ENCODE measurements around the gene OTUB2.

Gene OTUB2

GRCh38 chr14:94014382-94014781 lies 11.8 kb upstream of the OTUB2 start:
- H3K27me3 ChIP-seq (ENCODE audit: control insufficient read depth, low read length), result peaks cover 29% of the 10 kb centered on the region
- no peak overlapping the region for H3K4me2 ChIP-seq (ENCODE audit: low read length)
- no peaks in the 10 kb centered on the region for H4K20me1 ChIP-seq (ENCODE audit: control insufficient read depth, insufficient read depth, low read depth, low read length)
- H3K4me3 ChIP-seq (ENCODE audit: low read length), result no peak overlapping the region
- H3K9me2 ChIP-seq (replicated peaks; ENCODE audit: control insufficient read depth, low read length), result no peaks in the 10 kb centered on the region
- H3K27ac ChIP-seq (ENCODE audit: low read depth, low read length), result no peak overlapping the region
- H3K9me3 ChIP-seq (ENCODE audit: control insufficient read depth, insufficient read depth, low read length), result no peaks in the 10 kb centered on the region
- H3K36me3 ChIP-seq (ENCODE audit: control insufficient read depth, low read length), result no peaks in the 10 kb centered on the region
- TF ChIP-seq CTCF (IDR thresholded peaks at IDR 0.05; ENCODE audit: low read depth, low read length, poor library complexity, severe bottlenecking), result no peak
- TF ChIP-seq EZH2phosphoT487 (IDR thresholded peaks at IDR 0.05; ENCODE audit: borderline replicate concordance, low read length), result no peak
- H3K4me1 ChIP-seq (ENCODE audit: control insufficient read depth, low read length), result peaks cover 10% of the 10 kb centered on the region
- H3F3A ChIP-seq (ENCODE audit: control insufficient read depth, insufficient read depth), result no peaks in the 10 kb centered on the region
- H3K79me2 ChIP-seq (ENCODE audit: control insufficient read depth, low read length), result no peaks in the 10 kb centered on the region

GRCh38 chr14:94015223-94015622 lies 10.9 kb upstream of the OTUB2 start:
- peaks cover 10% of the 10 kb centered on the region for H3K4me1 ChIP-seq (ENCODE audit: control insufficient read depth, low read length)
- TF ChIP-seq EZH2phosphoT487 (IDR thresholded peaks at IDR 0.05; ENCODE audit: borderline replicate concordance, low read length) (no peak), CTCF (IDR thresholded peaks at IDR 0.05; ENCODE audit: low read depth, low read length, poor library complexity, severe bottlenecking) (no peak)
- H3K9me3 ChIP-seq (ENCODE audit: control insufficient read depth, insufficient read depth, low read length), result no peaks in the 10 kb centered on the region
- H3K36me3 ChIP-seq (ENCODE audit: control insufficient read depth, low read length), result no peaks in the 10 kb centered on the region
- no peak overlapping the region for H3K4me3 ChIP-seq (ENCODE audit: low read length)
- no peak overlapping the region for H3K27ac ChIP-seq (ENCODE audit: low read depth, low read length)
- H3K27me3 ChIP-seq (ENCODE audit: control insufficient read depth, low read length), result peaks cover 29% of the 10 kb centered on the region
- no peak overlapping the region for H3K4me2 ChIP-seq (ENCODE audit: low read length)
- no peaks in the 10 kb centered on the region for H4K20me1 ChIP-seq (ENCODE audit: control insufficient read depth, insufficient read depth, low read depth, low read length)
- H3K79me2 ChIP-seq (ENCODE audit: control insufficient read depth, low read length), result no peaks in the 10 kb centered on the region
- H3K9me2 ChIP-seq (replicated peaks; ENCODE audit: control insufficient read depth, low read length), result no peaks in the 10 kb centered on the region
- H3F3A ChIP-seq (ENCODE audit: control insufficient read depth, insufficient read depth), result no peaks in the 10 kb centered on the region

- H3K9me3 ChIP-seq (ENCODE audit: control insufficient read depth, insufficient read depth, low read length), result no peaks in the 10 kb centered on the region
- TF ChIP-seq CTCF (IDR thresholded peaks at IDR 0.05; ENCODE audit: low read depth, low read length, poor library complexity, severe bottlenecking), result no peak
- no peak for TF ChIP-seq EZH2phosphoT487 (IDR thresholded peaks at IDR 0.05; ENCODE audit: borderline replicate concordance, low read length)
- no peaks in the 10 kb centered on the region for H3K79me2 ChIP-seq (ENCODE audit: control insufficient read depth, low read length)
- peaks cover 34% of the 10 kb centered on the region for H3K27me3 ChIP-seq (ENCODE audit: control insufficient read depth, low read length)
- H3F3A ChIP-seq (ENCODE audit: control insufficient read depth, insufficient read depth), result no peaks in the 10 kb centered on the region
- H3K4me1 ChIP-seq (ENCODE audit: control insufficient read depth, low read length), result peaks cover 5% of the 10 kb centered on the region
- H3K4me3 ChIP-seq (ENCODE audit: low read length), result no peak overlapping the region
- H3K27ac ChIP-seq (ENCODE audit: low read depth, low read length), result no peak overlapping the region
- H3K9me2 ChIP-seq (replicated peaks; ENCODE audit: control insufficient read depth, low read length), result no peaks in the 10 kb centered on the region
- no peaks in the 10 kb centered on the region for H3K36me3 ChIP-seq (ENCODE audit: control insufficient read depth, low read length)
- H3K4me2 ChIP-seq (ENCODE audit: low read length), result no peak overlapping the region
- H4K20me1 ChIP-seq (ENCODE audit: control insufficient read depth, insufficient read depth, low read depth, low read length), result no peaks in the 10 kb centered on the region
Measured at GRCh38 chr14:94016446-94016976, 9.6 kb upstream of the OTUB2 start.
